ENCODE data around the gene PLA2G2C.

DNA sequence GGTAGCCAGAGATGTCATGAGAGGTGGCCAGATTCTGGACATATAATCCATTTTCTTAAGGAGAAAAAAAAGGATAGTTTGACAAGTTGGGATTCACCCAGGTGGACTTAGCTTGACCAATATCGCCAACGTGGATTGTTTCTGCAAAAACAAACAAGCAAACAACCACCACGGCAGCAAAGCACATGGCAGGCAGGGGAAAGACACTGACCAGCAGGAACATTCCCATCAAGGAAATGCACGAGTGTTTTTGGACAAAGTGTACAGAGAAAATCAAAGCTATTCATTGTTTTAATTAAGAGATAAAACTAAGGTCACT, 9.1 kb upstream of the PLA2G2C start:
- TF ChIP-seq, protein P1, sequence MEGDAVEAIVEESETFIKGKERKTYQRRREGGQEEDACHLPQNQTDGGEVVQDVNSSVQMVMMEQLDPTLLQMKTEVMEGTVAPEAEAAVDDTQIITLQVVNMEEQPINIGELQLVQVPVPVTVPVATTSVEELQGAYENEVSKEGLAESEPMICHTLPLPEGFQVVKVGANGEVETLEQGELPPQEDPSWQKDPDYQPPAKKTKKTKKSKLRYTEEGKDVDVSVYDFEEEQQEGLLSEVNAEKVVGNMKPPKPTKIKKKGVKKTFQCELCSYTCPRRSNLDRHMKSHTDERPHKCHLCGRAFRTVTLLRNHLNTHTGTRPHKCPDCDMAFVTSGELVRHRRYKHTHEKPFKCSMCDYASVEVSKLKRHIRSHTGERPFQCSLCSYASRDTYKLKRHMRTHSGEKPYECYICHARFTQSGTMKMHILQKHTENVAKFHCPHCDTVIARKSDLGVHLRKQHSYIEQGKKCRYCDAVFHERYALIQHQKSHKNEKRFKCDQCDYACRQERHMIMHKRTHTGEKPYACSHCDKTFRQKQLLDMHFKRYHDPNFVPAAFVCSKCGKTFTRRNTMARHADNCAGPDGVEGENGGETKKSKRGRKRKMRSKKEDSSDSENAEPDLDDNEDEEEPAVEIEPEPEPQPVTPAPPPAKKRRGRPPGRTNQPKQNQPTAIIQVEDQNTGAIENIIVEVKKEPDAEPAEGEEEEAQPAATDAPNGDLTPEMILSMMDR (IDR thresholded peaks at IDR 0.05) = no peak
- TF ChIP-seq POLR2AphosphoS5 (IDR thresholded peaks at IDR 0.05) = no peak
